Tongue (tissue), 2 donors: Measurements from ENCODE around the gene COPZ2. TPM values are rescaled to one million over a fixed set of nuclear protein-coding genes. Genes with fewer than 3 reads are reported as not detected.
"Not testable (repeated sequence)": the region's sequence is repeated elsewhere in the genome, so short reads cannot be mapped to it uniquely, and the experiment has no call there.

ENCODE experiments used
- DNase-seq: peaks from one replicate; pipeline ENCODE4 v3.0.0-alpha.2; 2015
- total RNA-seq: library from RNA; depleted of rRNA; stranded (reverse); fragments of >200 nt; gene quantifications from one replicate; pipeline ENCODE4 v1.2.3, GENCODE V29; 2014

Gene COPZ2, protein sequence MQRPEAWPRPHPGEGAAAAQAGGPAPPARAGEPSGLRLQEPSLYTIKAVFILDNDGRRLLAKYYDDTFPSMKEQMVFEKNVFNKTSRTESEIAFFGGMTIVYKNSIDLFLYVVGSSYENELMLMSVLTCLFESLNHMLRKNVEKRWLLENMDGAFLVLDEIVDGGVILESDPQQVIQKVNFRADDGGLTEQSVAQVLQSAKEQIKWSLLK
- total RNA-seq, result 18.2 TPM

DNA sequence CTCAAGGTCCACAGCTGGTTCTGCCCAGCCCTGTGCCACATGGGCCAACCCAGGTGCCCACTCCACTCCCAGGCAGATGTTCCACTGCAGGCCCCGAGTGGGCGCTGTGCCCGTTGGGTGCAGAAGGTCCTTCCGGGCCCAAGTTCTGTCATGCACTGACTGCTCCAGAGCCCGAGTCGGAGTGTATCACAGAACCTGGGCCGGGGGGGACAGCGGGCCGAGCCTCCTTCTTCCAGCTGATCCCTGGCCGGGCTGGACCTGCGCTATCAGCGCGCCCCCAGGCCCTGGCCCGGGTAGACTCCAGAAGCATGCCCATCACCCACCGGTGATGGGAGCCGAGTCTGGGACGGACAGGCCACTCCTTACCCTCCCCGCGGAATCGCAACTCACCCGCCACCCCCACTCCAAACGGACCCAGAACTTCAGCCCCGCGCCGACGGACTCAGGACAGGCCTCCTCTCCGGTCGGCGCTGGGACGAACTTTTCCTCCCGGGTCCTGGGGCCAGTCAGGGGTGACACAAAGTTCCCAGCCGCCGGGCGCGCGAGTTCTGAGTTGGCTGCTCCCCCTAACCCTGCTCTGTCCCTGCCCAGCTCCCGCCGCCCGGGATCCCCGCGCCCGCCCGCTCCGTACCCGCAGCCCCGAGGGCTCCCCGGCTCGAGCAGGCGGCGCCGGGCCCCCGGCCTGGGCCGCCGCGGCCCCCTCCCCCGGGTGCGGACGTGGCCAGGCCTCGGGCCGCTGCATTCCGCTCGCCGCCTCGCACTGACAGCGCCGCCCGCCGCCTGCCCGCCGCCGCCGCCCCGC, at the start of gene COPZ2:
Gene COPZ2, minus strand, starts transcription at position 762 of the 802 bp plus-strand sequence. Its CDS starts 20 bp downstream, at position 742.
- DNase-seq, result peak; percentile 50

DNA sequence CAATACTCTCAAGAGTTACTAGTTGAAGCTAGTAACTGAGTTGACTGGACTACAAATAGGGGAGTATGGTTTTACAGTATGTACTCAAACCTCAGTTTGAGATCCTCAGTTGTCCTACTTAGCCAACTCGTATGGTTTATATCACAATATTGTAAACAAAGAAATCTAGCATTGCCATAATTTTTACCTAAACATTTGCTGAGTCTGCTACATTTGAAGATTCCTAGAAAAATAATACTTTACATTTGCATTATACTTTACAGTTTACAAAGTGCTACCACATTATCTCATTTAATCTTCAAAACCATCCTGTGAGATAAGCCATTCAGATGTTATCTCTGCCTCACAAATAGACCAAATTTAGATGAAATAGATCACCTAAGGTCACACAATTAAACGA, 47.3 kb upstream of the COPZ2 start:
- no peak for DNase-seq

DNA sequence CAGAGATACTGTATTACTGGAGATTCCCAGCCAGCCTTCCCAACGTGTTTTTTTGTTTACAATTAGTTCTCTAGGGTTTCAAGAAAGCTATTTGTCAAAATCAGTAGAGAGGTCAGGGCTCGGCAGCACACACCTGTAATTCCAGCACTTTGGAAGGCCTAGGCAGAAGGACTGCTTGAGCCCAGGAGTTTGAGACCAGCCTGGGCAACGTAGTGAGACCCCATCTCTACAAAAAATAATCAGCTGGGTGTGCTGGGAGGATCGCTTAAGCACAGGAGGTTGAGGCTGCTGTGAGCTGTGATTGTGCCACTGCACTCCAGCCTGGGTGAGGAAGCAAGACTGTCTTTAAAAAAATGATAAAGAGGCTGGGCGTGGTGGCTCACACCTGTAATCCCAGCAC, 44.3 kb upstream of the COPZ2 start:
- no peak for DNase-seq

DNA sequence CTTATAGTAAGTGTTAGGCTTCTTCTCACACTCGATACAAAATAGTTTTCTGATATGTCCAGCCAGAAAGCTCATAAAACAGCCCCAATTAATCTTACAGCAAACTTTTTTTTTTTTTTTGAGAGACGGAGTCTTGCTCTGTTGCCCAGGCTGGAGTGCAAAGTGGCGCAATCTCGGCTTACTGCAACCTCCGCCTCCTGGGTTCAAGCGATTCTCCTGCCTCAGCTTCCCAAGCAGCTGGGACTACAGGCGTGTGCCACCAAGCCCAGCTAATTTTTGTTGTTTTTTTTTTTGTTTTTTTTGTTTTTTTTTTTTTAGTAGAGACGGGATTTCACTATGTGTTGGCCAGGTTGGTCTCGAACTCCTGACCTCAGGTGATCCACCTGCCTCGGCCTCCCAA, 39.6 kb upstream of the COPZ2 start:
- DNase-seq, result not testable (repeated sequence)

DNA sequence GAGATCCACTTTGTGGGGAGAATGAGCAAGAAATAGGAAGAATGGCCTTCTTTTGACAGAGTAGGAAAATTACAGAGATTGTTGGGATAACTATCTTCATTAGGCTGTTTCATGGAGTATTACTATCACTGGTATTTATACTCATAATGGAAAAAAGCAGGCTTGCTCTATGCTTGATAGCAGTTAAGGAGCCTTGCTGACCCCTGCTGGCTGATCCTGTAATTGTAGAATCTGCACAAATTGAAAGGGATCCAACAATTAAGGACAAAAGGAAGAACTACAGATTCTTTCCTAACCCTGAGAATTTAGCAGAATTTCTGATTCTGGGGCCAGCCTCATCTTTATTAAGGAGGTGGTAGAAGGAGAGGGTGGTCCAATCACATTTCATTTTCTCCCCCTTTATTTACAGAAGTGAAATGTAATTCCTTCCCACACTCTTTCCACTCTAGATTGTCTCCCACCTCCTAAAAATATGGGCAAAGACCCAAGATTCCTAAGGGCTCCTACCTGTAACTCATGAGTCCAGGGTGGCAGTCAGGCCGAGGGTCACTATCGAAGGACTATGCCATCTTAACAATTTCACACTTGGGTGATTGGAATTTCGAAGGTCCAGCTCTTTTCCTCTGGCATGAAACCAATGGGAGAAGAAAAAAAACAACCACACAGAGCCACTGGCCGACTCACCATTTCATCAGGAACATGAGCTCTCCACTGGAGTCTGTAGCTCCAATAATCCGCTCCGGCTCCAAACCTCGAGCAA, 36.9 kb upstream of the COPZ2 start:
- DNase-seq, result peak; percentile 92

DNA sequence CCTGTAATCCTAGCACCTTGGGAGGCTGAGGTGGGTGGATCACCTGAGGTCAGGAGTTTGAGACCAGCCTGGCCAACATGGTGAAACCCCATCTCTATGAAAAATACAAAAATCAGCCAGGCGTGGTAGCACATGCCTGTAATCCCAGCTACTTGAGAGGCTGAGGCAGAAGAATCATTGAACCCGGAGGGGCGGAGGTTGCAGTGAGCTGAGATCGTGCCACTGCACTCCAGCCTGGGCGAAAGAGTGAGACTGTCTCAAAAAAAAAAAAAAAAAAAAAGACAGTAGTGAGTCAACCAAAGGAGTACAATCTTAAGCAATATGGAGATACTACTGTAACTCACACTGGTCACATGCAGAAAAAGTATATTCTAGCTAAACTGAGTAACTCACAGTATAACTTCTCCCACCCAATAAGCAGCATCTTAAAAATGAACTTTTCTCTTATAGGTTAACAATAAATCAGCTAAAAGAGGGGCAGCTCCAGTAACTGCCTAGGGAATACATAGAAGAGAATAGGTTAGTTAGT, 36.0 kb upstream of the COPZ2 start:
- not testable (repeated sequence) for DNase-seq

DNA sequence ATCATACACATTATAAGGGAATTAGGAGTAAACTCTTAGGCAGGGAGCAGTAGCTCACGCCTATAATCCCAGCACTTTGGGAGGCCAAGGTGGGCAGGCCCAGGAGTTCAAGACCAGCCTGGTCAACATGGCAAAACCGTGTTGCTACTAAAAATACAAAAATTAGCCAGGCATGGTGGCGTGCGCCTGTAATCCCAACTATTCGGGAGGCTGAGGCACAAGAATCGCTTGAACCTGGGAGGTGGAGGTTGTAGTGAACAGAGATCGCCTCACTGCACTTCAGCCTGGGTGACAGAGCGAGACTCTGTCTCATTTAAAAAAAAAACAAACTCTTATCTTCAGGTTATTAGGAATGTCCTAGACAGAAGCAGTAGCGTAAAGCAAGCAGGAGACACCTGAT, 35.2 kb upstream of the COPZ2 start:
- not testable (repeated sequence) for DNase-seq

DNA sequence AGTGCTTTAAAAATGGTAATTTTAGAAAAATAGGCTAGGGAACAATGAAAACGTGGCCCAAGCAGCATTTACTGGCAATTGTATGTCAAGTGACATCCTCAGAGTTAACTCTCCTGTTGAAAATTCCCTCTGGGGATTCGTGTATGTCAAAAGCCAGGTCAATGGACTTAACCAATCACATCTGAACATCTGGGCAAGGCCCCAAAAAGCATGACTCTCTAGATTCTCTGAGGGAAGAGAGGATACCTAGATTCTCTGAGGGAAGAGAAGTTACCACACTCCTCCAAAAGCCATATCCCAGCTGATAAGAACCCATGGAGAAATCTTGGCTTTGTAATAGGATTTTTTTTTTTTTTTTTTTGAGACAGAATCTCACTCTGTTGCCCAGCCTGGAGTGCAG, 34.1 kb upstream of the COPZ2 start:
- no peak for DNase-seq

DNA sequence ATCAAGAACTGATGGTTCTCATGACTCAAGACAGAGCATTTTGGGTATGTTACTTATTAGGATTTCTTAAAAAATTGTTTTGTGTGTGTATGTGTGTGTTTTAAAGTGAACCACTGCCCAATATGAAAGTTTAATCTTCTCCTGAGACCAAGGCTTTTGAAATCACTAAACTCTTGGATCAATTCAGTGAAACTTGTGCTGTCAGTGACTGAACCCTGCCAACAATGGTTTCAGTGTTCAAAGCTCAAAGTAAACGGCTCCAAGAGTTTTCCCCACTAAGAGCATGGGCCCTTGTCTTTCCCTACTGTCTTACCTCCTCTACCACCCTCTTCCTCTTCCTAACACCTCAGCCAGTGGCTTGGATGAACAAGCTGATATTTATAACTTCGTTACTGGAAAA, 32.6 kb upstream of the COPZ2 start:
- no peak for DNase-seq

DNA sequence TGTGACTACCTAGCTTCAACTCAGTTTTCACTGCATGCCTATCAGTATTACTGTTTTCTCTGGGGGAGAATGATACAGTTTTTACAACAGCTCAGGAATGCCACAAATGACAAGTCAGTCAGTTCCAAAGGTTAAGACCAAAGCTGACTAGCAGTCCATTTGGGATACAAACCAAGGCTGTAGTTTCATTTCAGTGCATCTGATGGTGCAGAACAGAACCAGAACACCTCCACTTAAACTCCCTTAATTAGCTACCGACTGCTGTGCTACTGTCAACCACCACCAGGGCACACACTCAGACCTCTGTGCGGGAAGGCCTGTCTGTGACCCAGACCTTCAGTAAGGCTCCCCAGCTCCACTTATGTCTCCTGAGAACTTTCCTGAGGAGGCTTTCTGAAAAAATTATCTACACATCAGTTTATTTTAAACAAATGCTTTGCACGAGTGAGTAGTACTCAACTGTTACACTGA, 30.9 kb upstream of the COPZ2 start:
- DNase-seq, result no peak

DNA sequence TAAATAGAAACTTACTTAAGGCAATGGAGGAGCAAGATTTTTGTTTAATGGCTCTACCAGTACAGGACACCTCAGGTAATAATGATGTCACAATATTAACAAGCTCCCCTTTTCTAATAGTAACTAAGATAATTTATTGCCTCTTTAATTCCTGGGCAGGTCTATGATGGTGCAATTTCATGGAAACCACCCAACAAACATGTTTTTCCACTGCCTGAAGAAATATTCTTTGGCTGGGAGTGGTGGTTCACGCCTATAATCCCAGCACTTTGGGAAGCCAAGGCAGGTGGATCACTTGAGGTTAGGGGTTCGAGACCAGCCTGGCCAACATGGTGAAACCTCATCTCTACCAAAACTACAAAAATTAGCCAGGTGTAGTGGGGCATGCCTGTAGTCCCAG, 30.2 kb upstream of the COPZ2 start:
- DNase-seq, result not testable (repeated sequence)

DNA sequence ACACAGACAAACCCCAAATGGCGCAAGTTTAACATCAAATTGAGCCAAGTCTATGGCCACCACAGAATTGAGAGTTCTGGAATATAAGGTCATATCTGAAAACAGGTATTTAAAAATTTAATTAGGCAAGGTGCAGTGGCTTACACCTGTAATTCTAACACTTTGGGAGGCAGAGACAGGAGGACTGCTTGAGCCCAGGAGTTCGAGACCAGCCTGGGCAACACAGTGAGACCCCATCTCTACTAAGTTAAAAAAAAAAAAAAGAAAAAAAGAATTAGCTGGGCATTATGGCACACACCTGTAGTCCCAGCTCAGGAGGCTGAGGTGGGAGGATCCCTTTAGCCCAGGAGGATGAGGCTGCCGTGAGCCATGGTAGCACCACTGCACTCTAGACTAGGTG, 29.6 kb upstream of the COPZ2 start:
- no peak for DNase-seq

DNA sequence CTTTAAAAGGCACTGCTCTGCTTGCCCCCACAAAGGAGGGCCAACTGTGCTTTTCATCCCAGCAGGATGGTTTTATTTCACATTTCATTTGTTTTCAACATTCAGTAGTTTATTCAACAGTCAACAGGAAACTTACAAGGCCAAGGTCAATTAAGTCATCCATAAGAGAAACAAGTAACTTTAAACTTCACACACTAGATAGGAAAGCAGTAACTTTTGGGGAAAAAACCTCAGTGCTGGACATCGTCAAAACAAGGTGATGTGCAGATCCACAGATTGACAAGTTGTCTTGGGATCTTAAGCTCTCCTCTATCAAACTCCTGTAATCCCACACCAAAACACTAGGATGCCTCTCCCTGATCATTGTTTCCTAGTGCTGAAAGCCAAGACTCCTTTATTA, 29.1 kb upstream of the COPZ2 start:
- DNase-seq, result no peak

DNA sequence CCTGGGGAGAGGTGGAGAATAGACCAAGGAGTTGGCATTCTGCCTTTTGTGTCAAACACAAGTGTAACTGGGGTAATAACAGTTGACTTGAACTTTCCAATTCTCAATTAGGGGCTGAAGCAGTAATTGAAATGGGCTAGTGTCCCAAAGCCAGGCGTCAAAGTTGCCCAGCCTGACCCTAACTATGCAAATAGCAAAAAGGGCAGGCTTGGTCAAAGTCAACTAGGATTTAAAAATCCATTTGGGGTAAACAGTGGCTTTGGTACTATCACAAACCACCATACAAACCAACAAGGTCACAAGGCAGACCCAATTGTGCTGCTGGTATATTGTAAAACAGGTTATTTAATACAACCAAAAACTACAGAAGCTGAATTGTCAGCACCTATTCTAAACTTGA, 28.6 kb upstream of the COPZ2 start:
- no peak for DNase-seq

DNA sequence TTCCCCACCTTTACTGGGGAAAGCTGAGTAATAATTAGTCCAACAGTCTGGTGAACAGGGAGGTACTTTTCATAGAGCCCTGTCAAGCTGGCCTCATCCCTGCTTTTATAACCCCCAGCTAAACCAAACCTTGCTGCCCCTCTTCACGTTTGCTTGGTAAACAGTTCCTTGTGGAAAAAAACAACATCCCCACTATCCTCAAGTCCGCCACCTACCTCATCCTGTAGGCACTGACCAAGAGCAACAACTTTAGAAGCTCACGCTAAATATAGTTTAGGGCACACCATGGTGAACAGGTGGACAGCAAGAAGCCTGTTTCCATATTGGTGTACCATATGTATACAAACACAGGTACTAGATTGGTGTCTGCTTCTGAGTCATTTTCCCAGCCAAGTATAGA, 27.0 kb upstream of the COPZ2 start:
- DNase-seq, result peak; percentile 30

DNA sequence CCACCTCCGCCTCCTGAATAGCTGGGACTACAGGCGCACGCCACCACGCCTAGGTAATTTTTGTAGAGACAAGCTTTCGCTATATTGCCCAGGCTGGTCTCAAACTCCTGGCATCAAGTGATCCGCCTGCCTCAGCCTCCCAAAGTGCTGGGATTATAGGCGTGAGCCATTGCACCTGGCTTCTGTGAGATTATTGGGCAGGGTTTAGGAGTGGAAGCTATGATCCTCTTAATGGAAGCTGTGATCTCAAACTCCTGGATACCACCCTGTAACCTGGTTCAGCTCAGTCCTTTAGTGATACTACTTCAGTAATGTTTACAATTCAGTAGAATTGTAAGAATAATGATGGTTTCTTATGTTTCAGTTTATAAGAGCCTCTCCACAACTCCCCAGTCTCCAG, 24.7 kb upstream of the COPZ2 start:
- DNase-seq, result no peak

DNA sequence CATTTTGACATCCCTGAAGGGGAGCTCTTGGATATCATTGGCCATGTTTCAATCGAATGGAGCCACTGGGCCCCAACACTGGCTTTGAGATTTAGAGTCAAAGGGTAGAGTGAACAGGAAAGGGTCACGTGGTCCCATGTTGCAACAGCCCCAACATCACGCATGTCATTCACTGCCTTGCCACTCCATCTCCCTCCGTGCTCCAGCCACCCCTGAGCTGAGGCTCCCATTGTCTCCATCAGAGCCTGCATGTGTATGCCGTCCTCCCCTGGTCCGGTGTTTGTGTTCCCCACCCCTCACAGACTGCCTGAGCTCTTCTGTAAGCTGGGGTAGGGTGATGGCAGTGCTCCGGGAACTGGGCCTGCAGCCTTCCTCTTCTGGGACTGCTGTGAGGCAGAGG, 22.7 kb upstream of the COPZ2 start:
- DNase-seq, result no peak

DNA sequence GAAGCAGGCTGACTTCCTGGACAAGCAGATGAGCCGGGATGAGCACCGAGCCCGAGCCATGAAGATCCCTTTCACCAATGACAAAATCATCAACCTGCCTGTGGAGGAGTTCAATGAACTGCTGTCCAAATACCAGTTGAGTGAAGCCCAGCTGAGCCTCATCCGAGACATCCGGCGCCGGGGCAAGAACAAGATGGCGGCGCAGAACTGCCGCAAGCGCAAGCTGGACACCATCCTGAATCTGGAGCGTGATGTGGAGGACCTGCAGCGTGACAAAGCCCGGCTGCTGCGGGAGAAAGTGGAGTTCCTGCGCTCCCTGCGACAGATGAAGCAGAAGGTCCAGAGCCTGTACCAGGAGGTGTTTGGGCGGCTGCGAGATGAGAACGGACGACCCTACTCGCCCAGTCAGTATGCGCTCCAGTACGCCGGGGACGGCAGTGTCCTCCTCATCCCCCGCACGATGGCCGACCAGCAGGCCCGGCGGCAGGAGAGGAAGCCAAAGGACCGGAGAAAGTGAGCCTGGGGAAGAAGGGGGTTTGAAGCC, 21.6 kb upstream of the COPZ2 start:
- no peak for DNase-seq

DNA sequence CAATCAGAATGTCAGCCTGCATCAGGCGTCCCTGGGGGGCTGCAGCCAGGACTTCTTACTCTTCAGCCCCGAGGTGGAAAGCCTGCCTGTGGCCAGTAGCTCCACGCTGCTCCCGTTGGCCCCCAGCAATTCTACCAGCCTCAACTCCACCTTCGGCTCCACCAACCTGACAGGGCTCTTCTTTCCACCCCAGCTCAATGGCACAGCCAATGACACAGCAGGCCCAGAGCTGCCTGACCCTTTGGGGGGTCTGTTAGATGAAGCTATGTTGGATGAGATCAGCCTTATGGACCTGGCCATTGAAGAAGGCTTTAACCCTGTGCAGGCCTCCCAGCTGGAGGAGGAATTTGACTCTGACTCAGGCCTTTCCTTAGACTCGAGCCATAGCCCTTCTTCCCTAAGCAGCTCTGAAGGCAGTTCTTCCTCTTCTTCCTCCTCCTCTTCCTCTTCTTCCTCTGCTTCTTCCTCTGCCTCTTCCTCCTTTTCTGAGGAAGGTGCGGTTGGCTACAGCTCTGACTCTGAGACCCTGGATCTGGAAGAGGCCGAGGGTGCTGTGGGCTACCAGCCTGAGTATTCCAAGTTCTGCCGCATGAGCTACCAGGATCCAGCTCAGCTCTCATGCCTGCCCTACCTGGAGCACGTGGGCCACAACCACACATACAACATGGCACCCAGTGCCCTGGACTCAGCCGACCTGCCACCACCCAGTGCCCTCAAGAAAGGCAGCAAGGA, 21.0 kb upstream of the COPZ2 start:
- DNase-seq, result no peak

DNA sequence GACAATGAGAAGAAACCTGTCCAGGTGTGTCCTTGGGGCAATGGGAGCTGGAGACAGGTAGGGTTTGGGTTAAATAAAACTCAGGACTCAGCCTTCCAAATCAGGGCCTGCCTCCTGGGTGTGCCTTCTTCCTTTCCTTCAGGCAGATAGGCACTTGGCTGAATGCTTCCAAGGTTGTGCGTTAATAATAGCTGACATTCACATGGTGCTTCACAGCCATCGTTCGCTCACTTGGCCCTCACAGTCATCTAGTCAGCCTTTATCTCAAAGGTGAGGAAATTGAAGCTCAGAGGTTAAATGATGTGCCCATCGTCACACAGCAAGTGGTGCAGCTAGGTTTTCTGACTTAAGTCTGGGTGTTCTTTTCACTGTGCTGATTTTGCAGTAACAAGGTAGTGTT, 20.0 kb upstream of the COPZ2 start:
- no peak for DNase-seq

DNA sequence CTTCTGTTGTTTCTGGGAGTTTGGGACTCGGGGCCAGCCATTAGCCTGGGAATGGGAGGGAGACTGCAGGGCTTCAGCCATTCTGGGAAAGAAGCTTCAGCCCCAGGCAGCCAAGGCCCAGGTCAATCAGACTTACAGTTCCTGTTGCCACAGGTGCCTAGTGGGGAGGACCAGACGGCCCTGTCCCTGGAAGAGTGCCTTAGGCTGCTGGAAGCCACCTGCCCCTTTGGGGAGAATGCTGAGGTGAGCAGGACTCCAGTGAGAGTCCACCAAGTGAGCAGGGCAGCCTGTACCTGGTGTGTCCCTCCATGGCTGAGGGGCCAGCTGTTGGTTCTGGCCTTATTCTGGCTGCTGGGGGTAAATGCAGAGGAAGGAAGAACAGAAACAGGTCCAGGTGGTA, 19.3 kb upstream of the COPZ2 start:
- DNase-seq, result no peak

DNA sequence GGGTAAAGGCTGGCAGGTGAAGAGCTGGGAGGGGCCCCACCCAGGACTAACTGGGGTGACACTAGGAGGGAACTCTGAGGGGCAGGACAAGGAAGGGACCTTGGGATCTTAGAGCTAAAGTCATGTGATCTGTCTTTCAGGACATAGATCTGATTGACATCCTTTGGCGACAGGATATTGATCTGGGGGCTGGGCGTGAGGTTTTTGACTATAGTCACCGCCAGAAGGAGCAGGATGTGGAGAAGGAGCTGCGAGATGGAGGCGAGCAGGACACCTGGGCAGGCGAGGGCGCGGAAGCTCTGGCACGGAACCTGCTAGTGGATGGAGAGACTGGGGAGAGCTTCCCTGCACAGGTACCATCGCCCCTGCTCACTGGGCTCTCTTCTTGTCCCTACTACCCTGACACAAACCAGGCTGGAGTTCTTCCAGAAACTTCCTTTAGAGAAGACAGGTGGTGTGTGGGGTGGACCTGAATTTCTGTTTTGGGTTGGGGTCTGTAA, 18.7 kb upstream of the COPZ2 start:
- no peak for DNase-seq
